ENCODE data around the gene PRPF31.

DNA sequence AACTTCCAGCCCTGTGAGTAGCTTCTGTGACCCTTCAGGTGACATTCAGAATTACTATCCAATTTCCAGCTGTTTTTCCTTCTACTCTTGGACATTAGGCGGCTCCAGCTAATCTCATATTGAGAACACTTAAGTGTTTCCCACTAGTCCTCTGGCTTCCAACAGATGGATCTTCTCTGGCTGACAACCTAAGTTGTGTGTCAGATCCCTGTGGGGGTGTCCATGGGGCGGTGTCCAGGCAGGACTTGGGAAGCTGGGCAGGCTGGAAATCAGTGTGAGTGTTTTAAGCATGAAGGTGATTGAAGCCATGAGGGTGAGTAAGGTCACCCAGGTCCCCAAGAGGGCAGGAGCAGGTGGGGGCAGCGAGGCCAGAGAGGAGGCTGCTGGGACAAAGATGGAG is 32.1 kb downstream of the PRPF31 start:
- TF ChIP-seq, protein P1, sequence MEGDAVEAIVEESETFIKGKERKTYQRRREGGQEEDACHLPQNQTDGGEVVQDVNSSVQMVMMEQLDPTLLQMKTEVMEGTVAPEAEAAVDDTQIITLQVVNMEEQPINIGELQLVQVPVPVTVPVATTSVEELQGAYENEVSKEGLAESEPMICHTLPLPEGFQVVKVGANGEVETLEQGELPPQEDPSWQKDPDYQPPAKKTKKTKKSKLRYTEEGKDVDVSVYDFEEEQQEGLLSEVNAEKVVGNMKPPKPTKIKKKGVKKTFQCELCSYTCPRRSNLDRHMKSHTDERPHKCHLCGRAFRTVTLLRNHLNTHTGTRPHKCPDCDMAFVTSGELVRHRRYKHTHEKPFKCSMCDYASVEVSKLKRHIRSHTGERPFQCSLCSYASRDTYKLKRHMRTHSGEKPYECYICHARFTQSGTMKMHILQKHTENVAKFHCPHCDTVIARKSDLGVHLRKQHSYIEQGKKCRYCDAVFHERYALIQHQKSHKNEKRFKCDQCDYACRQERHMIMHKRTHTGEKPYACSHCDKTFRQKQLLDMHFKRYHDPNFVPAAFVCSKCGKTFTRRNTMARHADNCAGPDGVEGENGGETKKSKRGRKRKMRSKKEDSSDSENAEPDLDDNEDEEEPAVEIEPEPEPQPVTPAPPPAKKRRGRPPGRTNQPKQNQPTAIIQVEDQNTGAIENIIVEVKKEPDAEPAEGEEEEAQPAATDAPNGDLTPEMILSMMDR (IDR thresholded peaks at IDR 0.05): no peak
- TF ChIP-seq POLR2A (IDR thresholded peaks at IDR 0.05) (no peak), EP300 (IDR thresholded peaks at IDR 0.05) (no peak)
